ENCODE results near the gene LAMB3. TPM values are rescaled to one million over a fixed set of nuclear protein-coding genes. Genes with fewer than 3 reads are reported as not detected.

LAMB3 gene
- total RNA-seq, 3 donors from 2014 or later: 40.3 to 142 (median 62.1) TPM

GRCh38 chr1:209648346-209648745 is 3.9 kb downstream of the LAMB3 start:
- intact Hi-C loops (cut with DNase I, micrococcal nuclease): no loop called here
- DNase-seq (no peak), ATAC-seq (no peak)
- no peak for TF ChIP-seq CTCF (IDR thresholded peaks at IDR 0.05)
- no peaks in the 10 kb centered on the region for H3K36me3 ChIP-seq (ENCODE audit: low read depth)
- H3K9me3 ChIP-seq: no peaks in the 10 kb centered on the region
- no peak overlapping the region for H3K4me3 ChIP-seq
- H3K4me1 ChIP-seq (ENCODE audit: low read depth): peaks cover 59% of the 10 kb centered on the region

GRCh38 chr1:209647156-209647555 is 5.1 kb downstream of the LAMB3 start:
- intact Hi-C loops (cut with DNase I, micrococcal nuclease): no loop called here
- H3K4me1 ChIP-seq (ENCODE audit: low read depth): peaks cover 59% of the 10 kb centered on the region
- H3K36me3 ChIP-seq (ENCODE audit: low read depth): no peaks in the 10 kb centered on the region
- no peak overlapping the region for H3K4me3 ChIP-seq
- H3K9me3 ChIP-seq: no peaks in the 10 kb centered on the region
- no peak for TF ChIP-seq CTCF (IDR thresholded peaks at IDR 0.05)
- ATAC-seq (no peak), DNase-seq (no peak)

- TF ChIP-seq CTCF (IDR thresholded peaks at IDR 0.05): no peak
- intact Hi-C loops (cut with DNase I, micrococcal nuclease): no loop called here
- no peaks in the 10 kb centered on the region for H3K36me3 ChIP-seq (ENCODE audit: low read depth)
These were observed 5.7 kb downstream of the LAMB3 start for GRCh38 chr1:209646558-209646957.

GRCh38 chr1:209645574-209646452 is 6.4 kb downstream of the LAMB3 start:
- intact Hi-C loops (cut with DNase I, micrococcal nuclease): no loop called here
- H3K4me1 ChIP-seq (ENCODE audit: low read depth): peaks cover 64% of the 10 kb centered on the region
- H3K4me3 ChIP-seq: no peak overlapping the region
- no peak for TF ChIP-seq CTCF (IDR thresholded peaks at IDR 0.05)
- ATAC-seq (no peak), DNase-seq (no peak)
- no peaks in the 10 kb centered on the region for H3K9me3 ChIP-seq
- H3K36me3 ChIP-seq (ENCODE audit: low read depth): no peaks in the 10 kb centered on the region

More at GRCh38 chr1:209646558-209646957, 5.7 kb downstream of the LAMB3 start:
- Histone ChIP-seq H3K4me3 (no peak overlapping the region), H3K9me3 (no peaks in the 10 kb centered on the region), H3K4me1 (ENCODE audit: low read depth) (peaks cover 63% of the 10 kb centered on the region)
- ATAC-seq (no peak), DNase-seq (no peak)

GRCh38 chr1:209643285-209644020 is 8.8 kb downstream of the LAMB3 start:
- intact Hi-C loops (cut with DNase I, micrococcal nuclease): no loop called here
- DNase-seq: peak in 1 of 3 donors; percentile 45
- ATAC-seq: peak; percentile 34
- Histone ChIP-seq H3K36me3 (ENCODE audit: low read depth) (no peaks in the 10 kb centered on the region), H3K4me3 (no peak overlapping the region), H3K4me1 (ENCODE audit: low read depth) (peaks cover 45% of the 10 kb centered on the region), H3K9me3 (no peaks in the 10 kb centered on the region)
- no peak for TF ChIP-seq CTCF (IDR thresholded peaks at IDR 0.05)
